Left colon (tissue), 2 donors: ENCODE results near the gene THBS2. TPM values are rescaled to one million over a fixed set of nuclear protein-coding genes. Genes with fewer than 3 reads are reported as not detected.
"Not testable (repeated sequence)": the region's sequence is repeated elsewhere in the genome, so short reads cannot be mapped to it uniquely, and the experiment has no call there.

Source experiments
- ATAC-seq: fragments of 200-7000 bp; cut with Tn5 transposase; one replicate; pipeline ENCODE4 v1.9.1; 2020; ENCODE audit warnings: mild to moderate bottlenecking, moderate library complexity
- DNase-seq, 2 donors: peaks; one replicate each; pipeline ENCODE4 v3.0.0-alpha.2; 2020
- intact Hi-C, 2 donors: fragments of 100-400 bp; cut with DNase I in 1 of 2; cut with micrococcal nuclease in 1 of 2; formaldehyde crosslinking; loops; one replicate each; pipeline versions ENCODE4 v1.11.2 to v1.14.0; 2022; cut with DNase I, micrococcal nuclease
- long read RNA-seq: library from polyadenylated mRNA; unstranded; transcript quantifications from one replicate; pipeline ENCODE4 v2.0.0, GENCODE V29; 2021
- total RNA-seq, 2 donors: library from RNA; stranded (reverse); fragmentation: NEBNext Ultra II Directional; extraction: Animal tissue kit (Norgen Biotek cat#: 25700); gene quantifications; one replicate each; pipeline ENCODE4 v1.2.1, GENCODE V29; 2021
- donor health status: DM: no; HTN: no; CAD: no.
- donor health status: DM: yes; HTN: yes; CAD: no.

The THBS2 gene
- total RNA-seq = 10 to 100 TPM in 1 of 2 donors, 1 to 10 TPM in 1; 5.0 to 13.6 TPM
- long read RNA-seq, full-length matches to known transcripts = 2 of 10 reads
- long read RNA-seq, partial matches to known transcripts = 6 of 10 reads
- long read RNA-seq, other reads (novel, unspliced or antisense) = 2 of 10 reads

DNA sequence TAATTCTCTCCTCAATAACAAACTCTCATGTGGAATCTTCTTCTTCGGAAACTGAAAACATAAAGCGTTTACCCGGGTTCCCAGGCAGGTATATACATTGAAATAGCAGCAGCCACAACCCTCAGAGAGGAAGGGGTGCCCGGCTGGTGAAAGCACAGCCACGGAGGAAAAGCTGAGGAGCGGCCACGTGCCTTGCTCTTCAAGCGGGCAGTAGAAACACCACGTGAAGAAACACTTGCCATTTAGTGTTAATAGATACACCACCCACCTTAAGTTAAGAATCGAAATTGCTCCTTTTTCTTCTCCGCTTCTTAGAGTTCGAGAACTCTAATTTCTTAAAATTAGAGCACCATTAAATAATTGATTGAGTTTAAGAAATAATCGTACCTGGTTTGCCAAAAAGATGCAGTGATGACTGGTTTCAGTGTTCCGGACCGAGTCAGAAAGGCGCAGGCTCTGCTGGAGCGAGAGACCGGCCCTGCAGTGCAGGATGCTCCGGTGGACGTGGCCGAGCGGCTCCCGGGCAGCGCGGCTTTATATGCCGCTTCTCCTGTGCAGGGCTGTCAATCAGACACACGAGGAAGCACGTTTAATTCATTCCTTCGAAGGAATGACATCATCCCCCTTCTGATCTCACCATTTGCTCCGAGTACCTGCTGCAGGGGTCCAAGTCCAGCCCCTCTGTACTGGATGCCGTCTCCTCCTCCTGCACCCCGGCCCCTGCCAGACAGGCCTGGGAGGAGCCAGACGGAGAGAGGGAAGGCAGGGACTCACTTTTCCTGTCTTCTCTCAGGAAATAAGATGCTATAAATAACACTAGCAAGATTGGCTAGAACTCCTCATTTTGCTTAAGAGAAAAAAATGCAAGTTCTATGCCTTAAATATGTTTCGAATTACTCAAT, at the start of gene THBS2:
Gene THBS2, minus strand, starts transcription at position 510 of the 902 bp plus-strand sequence. CDS start 3,062 bp downstream, outside the sequence.
- intact Hi-C loops = no loop called here
- ATAC-seq = no peak
- no peak for DNase-seq

DNA sequence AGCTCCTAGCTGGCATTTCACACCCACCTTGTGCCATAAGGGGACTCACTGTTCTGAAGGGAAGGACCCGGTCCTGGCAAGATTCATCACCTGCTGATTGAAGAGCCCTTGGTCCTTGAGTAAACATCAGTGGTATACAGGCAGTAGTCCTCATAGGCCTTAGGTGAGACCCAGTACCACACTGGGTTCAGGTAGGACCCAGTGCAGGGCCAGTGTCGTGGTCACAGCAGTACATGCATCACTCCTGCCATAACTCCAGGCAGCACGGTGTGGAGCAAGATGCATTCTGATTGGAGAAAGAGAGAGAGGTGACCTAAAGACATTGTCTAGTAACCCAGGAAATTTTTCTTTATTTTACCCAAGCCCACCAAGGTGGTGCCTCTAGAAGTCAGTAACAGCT, 49.1 kb upstream of the THBS2 start:
- intact Hi-C loops = no loop called here
- ATAC-seq (no peak), DNase-seq (no peak)

DNA sequence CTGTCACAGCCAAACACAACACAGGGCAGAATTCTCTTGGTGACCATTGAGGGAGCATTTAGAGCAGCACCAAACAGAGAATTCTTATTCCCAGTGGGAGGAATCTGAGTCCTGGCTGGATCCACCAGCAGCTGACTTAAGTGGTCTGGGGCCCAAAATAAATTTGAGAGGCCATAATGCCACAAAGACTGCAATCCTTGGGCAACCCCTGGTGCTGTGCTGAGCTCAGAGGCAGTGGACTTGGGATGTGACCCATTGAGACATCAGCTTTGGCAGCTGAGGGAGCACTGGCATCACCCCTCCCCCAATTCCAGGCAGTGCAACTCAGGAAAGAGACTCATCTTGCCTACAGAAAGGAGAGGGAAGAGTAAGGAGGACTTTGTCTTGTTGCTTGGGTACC, 48.6 kb upstream of the THBS2 start:
- intact Hi-C loops = no loop called here
- DNase-seq (no peak), ATAC-seq (no peak)

DNA sequence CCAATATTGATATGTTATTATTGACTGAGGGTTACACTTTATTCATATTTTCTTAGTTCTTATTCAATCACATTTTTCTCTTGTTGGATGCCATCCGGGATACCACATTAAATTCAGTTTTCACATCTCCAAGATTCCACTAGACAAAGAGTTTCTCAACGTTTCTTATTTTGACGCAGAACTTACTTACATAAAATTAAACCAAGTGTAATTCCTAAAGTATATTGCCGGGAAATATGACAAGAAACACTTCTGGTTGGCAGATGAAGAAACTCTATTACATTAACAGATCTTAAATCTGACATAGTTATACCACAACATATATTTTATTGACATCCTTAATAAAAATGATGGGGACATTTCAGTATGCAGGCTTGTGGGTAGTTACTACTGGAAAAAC, 47.3 kb upstream of the THBS2 start:
- DNase-seq (no peak), ATAC-seq (no peak)
- intact Hi-C loops = no loop called here

DNA sequence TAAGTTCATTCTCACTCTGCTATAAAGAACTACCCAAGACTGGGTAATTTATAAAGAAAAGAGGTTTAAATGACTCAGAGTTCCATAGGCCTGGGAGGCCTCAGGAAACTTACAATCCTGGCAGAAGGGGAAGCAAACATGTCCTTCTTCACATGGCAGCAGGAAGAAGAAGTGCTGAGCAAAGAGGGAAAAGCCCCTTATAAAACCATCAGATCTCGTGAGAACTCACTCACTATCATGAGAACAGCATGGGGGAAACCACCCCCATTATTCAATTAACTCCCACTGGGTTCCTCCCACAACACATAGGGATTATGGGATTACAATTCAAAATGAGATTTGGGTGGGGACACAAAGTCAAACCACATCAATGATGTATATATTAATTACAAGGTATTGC, 45.0 kb upstream of the THBS2 start:
- not testable (repeated sequence) for DNase-seq, ATAC-seq

DNA sequence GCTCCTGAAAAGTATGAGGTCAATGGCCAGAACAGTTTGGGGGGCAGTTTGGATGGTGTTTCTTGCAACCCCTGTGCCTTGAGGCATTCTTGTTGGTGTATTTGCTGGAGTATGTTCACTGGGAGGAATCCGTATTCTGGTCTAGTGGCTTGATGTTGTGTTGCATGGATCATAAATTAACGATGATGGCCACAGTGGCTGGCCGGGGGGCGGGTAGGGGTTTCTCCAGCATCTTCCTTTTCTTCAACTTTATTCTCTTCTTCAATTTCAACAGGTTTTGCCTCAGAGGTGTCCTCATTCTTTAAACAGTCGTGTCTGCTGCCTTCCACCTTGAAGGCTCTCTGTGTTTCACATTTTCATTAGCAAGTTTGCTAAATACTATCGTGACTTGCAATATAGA, 43.0 kb upstream of the THBS2 start:
- ATAC-seq = no peak
- no peak for DNase-seq
- intact Hi-C loops = no loop called here

More for the DNA sequence above, 45.0 kb upstream of the THBS2 start:
- intact Hi-C loops = not testable (repeated sequence)

DNA sequence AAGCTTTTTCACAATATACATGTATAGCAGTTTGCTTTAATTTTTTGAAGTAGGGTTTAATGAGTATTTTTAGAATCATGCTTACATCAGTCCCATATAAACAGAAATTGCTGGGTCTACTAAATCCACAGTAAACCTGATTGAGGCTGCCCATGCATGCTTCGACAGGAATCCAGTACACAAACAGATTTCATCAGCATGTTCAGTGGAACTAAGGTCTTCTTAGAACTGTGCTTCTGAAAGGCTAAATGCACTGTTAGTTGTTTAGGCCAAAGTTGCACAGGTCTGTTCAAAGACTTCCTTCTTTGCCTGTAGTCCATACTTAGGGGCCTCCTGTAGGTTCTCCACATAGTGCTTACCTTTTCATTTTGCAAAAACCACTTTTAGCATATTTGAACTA, 42.5 kb upstream of the THBS2 start:
- DNase-seq = no peak
- no peak for ATAC-seq
- intact Hi-C loops = no loop called here

DNA sequence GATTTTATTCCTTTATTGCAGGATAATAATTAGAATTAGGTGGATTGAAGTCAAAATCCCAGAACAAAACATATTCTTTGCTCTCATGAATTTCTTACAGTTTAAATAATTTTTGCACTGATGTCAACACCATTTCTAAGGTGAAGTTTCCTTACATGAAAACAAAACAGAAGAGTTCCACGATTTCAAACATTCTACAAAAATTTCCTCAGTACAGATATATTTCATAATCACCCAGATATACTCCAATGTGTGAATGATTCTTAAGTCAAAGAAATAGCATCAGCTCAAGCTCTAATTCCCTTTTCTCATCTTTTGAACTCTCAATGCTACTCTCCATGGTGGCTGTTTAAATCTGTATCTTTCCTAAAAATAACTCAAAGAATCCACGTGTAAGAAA, 39.5 kb upstream of the THBS2 start:
- ATAC-seq (no peak), DNase-seq (no peak)
- intact Hi-C loops = no loop called here

DNA sequence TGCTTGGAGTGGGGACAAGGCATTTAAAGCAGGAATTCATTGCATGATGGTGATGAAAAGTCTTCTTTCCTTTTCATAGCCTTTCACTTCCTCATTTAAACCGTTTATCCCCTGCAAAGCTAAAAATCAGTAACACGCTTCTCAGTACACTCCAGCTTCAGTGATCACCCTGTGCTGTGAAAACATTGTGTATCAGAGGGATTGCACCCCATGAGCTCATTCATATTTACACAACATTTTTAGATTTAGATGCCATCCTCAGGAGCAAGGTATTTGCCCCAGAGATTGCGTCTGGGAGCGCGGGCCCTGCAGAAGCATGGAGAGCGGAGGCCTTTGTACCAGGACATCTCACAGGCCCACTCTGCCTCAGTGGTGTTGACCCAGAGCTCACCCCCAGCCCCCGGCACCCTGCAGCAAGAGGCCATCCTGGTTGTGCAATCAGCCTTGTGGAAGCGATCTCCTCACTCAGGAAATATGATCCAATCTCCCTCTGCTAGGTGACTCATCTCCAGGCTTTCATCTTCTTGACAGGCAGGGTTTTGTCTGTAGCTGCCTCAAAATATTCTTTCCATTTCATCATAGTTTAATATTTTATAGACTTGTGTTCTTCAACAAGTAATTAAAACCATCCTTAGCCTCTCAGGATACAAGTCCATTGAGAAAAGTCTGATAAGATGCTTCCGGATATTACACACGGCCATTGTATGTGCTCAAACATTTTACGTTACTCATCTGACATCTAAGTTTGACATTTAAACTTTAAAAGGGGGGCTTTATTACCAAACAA, 38.9 kb upstream of the THBS2 start:
- intact Hi-C loops = no loop called here
- ATAC-seq = no peak
- DNase-seq = no peak

DNA sequence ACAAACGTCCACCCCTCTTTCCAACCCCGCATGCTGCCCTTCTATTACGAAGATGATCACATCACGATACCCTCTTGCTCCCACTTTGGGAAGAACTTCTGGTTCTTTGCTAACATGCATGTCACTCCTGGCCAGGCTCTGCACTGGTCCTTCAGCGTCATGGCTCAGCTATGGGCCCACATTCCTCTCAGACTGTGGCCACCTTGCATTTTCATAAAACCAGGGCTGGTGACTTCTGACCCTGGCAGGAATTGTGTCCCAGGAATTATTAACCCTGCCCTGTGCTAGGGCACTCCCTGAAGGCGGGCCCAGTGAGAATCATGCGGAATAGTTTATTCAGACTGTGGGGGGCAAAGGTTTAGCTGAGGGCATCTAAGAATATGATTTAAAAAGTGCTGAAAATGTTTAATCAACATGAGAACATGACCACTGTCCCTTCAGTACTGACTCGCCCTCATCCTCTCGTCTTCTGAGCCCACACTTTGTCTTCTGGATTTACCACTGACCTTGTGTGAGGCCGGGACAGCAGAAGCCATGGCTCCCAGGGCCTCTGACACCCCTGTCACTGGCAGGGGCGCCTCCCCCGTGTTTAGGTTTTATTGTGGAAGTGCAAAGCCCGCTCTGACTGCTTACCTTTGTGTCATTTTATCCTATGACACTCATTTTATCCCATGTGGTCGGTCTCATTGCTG, 38.1 kb upstream of the THBS2 start:
- DNase-seq (no peak), ATAC-seq (no peak)
- intact Hi-C loops = no loop called here

DNA sequence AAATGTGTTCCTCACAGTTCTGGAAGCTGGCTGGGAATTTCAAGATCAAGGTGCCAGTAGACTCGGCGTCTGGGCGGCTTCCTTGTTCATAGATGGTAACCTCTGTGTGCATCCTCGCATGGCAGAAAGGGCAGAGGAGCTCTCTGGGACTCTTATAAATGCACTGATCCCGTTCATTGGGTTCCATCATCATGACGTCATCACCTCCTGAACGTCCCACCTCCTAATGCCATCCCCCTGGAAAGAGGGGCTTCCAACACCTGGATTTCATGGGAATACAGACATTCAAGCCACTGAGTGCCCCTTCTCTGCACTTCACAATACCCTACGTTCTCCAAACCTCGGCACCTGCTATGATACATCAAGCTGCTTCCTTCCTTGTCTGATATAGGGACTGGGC, 37.5 kb upstream of the THBS2 start:
- intact Hi-C loops = no loop called here
- ATAC-seq = no peak
- no peak for DNase-seq

DNA sequence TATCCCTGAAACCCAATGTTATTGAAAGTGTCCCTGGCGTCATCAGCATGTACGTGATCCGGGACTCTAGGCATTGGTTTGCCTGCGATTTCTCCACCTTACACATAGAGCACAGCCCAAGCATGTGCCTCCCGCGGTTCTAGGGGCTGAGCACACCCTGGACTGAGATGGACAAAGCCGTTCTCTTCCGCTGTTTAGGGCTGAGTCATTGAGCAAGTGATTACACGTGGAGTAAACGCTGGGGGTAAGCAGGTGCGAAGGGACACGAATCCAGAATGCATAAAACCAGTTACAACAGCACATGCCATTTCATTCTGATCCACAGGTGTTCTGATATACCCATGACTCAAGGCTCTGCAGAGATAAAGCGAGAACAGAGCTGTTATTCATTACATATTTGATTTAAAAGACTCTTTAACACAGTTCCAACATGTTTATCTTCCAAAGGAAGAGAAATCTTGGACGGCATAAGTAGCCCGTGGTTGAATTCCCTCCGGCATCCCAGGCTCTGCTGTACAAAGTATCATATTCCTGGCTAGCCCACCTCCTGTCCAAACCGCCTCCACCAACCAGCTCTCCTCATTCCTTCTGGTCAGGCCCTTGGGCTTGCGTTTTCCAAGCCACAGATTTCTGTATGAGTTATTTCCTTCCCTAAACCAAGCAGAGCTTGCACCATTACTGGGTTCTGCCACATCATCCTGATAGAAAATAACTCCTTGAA, 36.1 kb upstream of the THBS2 start:
- no peak for DNase-seq
- no peak for ATAC-seq
- intact Hi-C loops = no loop called here

DNA sequence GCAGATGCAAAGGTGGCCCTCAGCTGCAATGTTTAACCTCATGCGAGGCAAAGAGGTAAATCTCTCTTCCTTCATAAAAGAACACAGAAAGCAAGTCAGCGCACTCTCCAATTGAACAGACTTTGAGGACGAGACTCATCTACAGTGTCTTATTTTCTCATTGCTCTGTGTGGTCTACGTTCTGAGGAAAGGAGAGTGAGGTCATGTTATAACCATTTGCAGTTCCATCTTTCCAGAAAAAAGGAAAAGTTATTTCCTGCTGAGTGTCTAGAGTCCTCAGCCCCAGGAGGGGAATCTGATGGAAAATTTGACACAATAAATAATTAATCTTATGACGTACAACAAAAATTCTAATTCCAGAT, 35.6 kb upstream of the THBS2 start:
- intact Hi-C loops = no loop called here
- no peak for DNase-seq
- no peak for ATAC-seq

DNA sequence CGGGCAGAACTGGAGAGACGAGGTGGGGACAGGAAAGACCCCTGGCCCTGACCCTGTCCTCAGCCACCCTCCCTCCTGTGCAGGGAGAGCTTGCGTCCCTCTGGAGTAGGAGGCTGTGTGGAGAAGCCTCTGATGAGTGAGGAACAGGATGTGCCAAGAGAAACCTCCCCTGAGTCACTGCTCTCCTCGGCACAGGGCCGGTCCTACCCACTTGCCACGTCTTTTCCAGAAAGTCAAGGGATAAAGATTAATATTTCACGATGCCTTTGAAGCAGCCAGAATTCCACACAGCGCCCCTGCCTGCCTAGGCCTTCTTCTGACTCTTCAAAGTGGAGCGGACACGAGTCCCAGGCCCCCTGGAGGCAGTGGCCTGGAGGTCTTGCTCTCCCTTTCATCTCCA, 34.9 kb upstream of the THBS2 start:
- DNase-seq (no peak), ATAC-seq (no peak)
- intact Hi-C loops = no loop called here

DNA sequence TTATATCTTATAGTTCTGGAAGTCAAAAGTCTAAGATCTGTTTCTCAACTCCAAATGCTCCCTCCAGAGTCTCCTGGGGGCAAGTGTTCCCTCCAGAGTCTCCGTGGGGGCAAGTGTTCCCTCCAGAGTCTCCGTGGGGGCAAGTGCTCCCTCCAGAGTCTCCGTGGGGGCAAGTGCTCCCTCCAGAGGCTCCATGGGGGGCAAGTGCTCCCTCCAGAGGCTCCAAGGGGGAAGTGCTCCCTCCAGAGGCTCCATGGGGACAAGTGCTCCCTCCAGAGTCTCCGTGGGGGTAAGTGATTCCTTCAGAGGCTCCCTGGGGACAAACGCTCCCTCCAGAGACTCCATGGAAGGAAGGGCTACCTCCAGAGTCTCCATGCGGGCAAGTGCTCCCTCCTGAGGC, 34.0 kb upstream of the THBS2 start:
- intact Hi-C loops = no loop called here
- DNase-seq = no peak
- no peak for ATAC-seq

DNA sequence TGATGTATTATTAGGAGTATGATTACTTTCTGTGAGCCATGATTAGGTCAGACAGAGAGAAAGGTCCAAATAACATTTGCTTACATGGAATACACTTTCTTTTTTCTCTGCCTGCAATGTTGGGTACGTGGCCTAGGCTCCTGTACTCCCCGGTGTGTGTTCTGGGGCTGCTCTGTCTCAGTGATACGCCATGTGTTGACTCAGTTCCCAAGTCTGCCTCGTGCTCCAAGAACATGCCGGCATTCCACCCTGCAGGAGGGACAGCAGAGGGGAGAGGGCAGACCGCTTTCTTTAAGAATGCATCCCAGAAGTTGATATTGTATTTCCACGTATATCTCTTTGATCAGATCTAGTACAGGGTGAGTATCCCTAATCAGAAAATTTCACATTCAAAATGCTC, 33.3 kb upstream of the THBS2 start:
- intact Hi-C loops = no loop called here
- no peak for ATAC-seq
- DNase-seq = no peak

DNA sequence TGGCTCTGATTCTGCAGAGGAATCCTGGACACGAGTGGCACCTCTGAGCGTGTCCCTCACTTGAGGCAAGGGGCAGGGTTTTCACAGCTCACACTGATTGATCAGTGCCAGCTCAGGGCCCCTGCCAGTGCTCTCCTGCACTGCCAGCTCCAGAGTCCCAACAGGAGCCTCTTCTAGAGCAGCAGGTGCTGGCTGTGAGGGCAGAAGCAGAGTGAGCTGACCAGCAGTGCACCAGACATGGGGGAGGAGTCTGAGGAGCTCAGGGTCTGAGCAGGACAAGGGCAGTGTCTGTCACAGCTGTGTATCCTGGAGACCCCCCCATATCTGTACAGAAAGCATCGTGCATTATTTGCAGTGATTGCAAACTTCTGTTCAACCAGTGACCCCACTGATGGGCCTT, 31.5 kb upstream of the THBS2 start:
- ATAC-seq = no peak
- intact Hi-C loops = no loop called here
- no peak for DNase-seq

DNA sequence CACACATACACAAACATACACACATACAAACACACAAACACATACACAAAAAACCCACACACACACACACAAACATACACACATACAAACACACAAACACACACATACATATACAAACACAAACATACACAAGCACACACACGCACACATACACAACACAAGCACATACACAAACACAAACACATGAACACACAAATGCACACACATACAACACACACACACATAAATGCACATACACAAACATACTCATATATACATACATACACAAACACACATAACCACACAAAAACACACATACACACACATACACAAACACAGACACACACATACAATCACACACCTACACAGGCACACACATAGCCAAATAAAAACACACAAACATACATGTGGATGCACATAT, 30.3 kb upstream of the THBS2 start:
- ATAC-seq (no peak), DNase-seq (no peak)
- intact Hi-C loops = no loop called here

DNA sequence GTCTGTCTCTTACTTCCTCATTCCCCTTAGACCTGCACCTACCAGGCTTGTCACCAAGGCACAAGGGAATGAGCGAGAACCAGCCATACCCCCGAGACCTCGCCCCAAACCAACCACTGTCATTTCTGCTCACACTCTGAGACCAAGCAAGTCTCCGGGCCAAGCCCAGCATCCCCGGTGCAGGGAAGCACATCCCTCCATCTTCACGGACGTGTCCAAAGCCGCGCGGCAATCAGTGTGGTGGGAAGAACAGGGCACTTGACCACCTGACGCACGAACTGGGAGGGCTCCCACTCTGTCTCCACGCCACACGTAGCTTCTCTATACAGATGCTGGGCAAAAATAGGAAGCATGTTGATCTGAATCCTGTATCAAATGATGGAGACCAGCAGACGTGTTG, 28.4 kb upstream of the THBS2 start:
- no peak for DNase-seq
- intact Hi-C loops = no loop called here
- no peak for ATAC-seq
